HEK293 (cell line): Measurements from ENCODE around the gene GATA2.

ENCODE experiments used
- CTCF ChIA-PET: fragments of 350-600 bp; formaldehyde crosslinking; extraction: SDS; loops from one replicate; lab custom pipeline; 2021; ENCODE audit warnings: antibody characterized with exemption; lab: Yijun Ruan, JAX
- POLR2A ChIA-PET: fragments of 300-600 bp; formaldehyde crosslinking; extraction: SDS; loops from one replicate; lab custom pipeline; 2020; ENCODE audit warnings: antibody characterized with exemption, inconsistent platforms; lab: Yijun Ruan, JAX
- H3K27ac ChIP-seq: fragments of 200-500 bp; sonication (Bioruptor generic); 2 replicates; pipeline ENCODE4 v1.5.1; 2014; ENCODE audit warnings: low read depth, low read length, control low read depth, inconsistent platforms; ENCODE audit errors: extremely low read depth
- H3K36me3 ChIP-seq, 2 experiments: fragments of 200-500 bp in 1 of 2; sonication (Bioruptor generic) in 1 of 2; 1 replicate in 1 of 2; 2 replicates in 1 of 2; pipeline ENCODE4 v1.5.1; 2014 to 2017; ENCODE audit warnings: inconsistent platforms in 2 of 2, low read length in 2 of 2; ENCODE audit not compliant: control insufficient read depth in 2 of 2, insufficient read depth in 1 of 2
- H3K4me1 ChIP-seq: fragments of 200-500 bp; sonication (Bioruptor generic); 2 replicates; pipeline ENCODE4 v1.5.1; 2014; ENCODE audit warnings: mild to moderate bottlenecking, low read length, inconsistent platforms; ENCODE audit not compliant: control insufficient read depth, insufficient read depth
- H3K4me3 ChIP-seq: 2 replicates; pipeline ENCODE4 v1.5.1; 2011; ENCODE audit warnings: low read depth, mild to moderate bottlenecking, control low read depth, low read length, moderate library complexity
- H3K9me3 ChIP-seq: fragments of 200-500 bp; sonication (Bioruptor generic); 2 replicates; pipeline ENCODE4 v1.5.1; 2014; ENCODE audit warnings: low read depth, low read length, inconsistent platforms; ENCODE audit not compliant: control insufficient read depth, insufficient read depth
- BCL11B ChIP-seq: fragments of 450-650 bp; formaldehyde crosslinking; IDR thresholded peaks from 2 replicates; pipeline ENCODE4 v1.5.1; 2016; ENCODE audit warnings: low read depth, missing biosample characterization, missing genetic modification characterization
- HOXA7 ChIP-seq: sonication (generic); formaldehyde crosslinking; IDR thresholded peaks from 2 replicates; pipeline ENCODE4 v1.8.1; 2022; ENCODE audit warnings: missing genetic modification reagents, borderline replicate concordance
- HOXC10 ChIP-seq: sonication (generic); formaldehyde crosslinking; IDR thresholded peaks from 2 replicates; pipeline ENCODE4 v1.8.1; 2023; ENCODE audit warnings: mild to moderate bottlenecking, missing genetic modification reagents
- KLF16 ChIP-seq: fragments of 450-650 bp; formaldehyde crosslinking; IDR thresholded peaks from 2 replicates; pipeline ENCODE4 v1.5.1; 2017; ENCODE audit warnings: missing biosample characterization, missing genetic modification characterization
- PATZ1 ChIP-seq: fragments of 450-650 bp; formaldehyde crosslinking; IDR thresholded peaks from 2 replicates; pipeline ENCODE4 v1.5.1; 2016; ENCODE audit warnings: missing biosample characterization, missing genetic modification characterization
- PRDM1 ChIP-seq: fragments of 450-650 bp; formaldehyde crosslinking; IDR thresholded peaks from 2 replicates; pipeline ENCODE4; 2016; ENCODE audit warnings: missing biosample characterization, missing genetic modification characterization
- WT1 ChIP-seq: fragments of 450-650 bp; formaldehyde crosslinking; IDR thresholded peaks from 2 replicates; pipeline ENCODE4 v1.5.1; 2016; ENCODE audit warnings: missing biosample characterization, missing genetic modification characterization
- ZBTB48 ChIP-seq: fragments of 450-650 bp; formaldehyde crosslinking; IDR thresholded peaks from 2 replicates; pipeline ENCODE4 v1.5.1; 2016; ENCODE audit warnings: missing biosample characterization, missing genetic modification characterization
- ZBTB6 ChIP-seq: fragments of 450-650 bp; formaldehyde crosslinking; IDR thresholded peaks from 2 replicates; pipeline ENCODE4 v1.5.1; 2017; ENCODE audit warnings: missing biosample characterization, missing genetic modification characterization
- ZFP41 ChIP-seq: fragments of 450-650 bp; formaldehyde crosslinking; IDR thresholded peaks from 2 replicates; pipeline ENCODE4 v1.5.1; 2016; ENCODE audit warnings: missing biosample characterization, missing genetic modification characterization, borderline replicate concordance
- ZNF184 ChIP-seq: fragments of 450-650 bp; IDR thresholded peaks from 2 replicates; pipeline ENCODE4 v1.5.1; 2018; ENCODE audit warnings: missing biosample characterization, mild to moderate bottlenecking, missing genetic modification characterization
- ZNF2 ChIP-seq: fragments of 450-650 bp; formaldehyde crosslinking; IDR thresholded peaks from 2 replicates; pipeline ENCODE4 v1.5.1; 2016; ENCODE audit warnings: missing biosample characterization, missing genetic modification characterization
- ZNF266 ChIP-seq: fragments of 450-650 bp; formaldehyde crosslinking; IDR thresholded peaks from 2 replicates; pipeline ENCODE4 v1.5.1; 2016; ENCODE audit warnings: missing biosample characterization, missing genetic modification characterization, low read depth
- ZNF341 ChIP-seq: fragments of 450-650 bp; formaldehyde crosslinking; IDR thresholded peaks from 2 replicates; pipeline ENCODE4; 2016; ENCODE audit warnings: low read depth, missing biosample characterization, missing genetic modification characterization
- ZNF354C ChIP-seq: fragments of 450-650 bp; formaldehyde crosslinking; IDR thresholded peaks from 2 replicates; pipeline ENCODE4 v1.5.1; 2016; ENCODE audit warnings: missing biosample characterization, missing genetic modification characterization, low read depth, borderline replicate concordance
- ZNF426 ChIP-seq: fragments of 450-650 bp; formaldehyde crosslinking; IDR thresholded peaks from 2 replicates; pipeline ENCODE4 v1.5.1; 2017; ENCODE audit warnings: missing biosample characterization, missing genetic modification characterization, mild to moderate bottlenecking, inconsistent platforms, moderate library complexity
- ZNF433 ChIP-seq: fragments of 450-650 bp; formaldehyde crosslinking; IDR thresholded peaks from 2 replicates; pipeline ENCODE4 v1.5.1; 2016; ENCODE audit warnings: missing biosample characterization, missing genetic modification characterization, low read depth
- ZNF449 ChIP-seq: fragments of 450-650 bp; formaldehyde crosslinking; IDR thresholded peaks from 2 replicates; pipeline ENCODE4 v1.5.1; 2017; ENCODE audit warnings: missing biosample characterization, mild to moderate bottlenecking, missing genetic modification characterization, moderate library complexity
- ZNF626 ChIP-seq: fragments of 450-650 bp; sonication (Bioruptor Pico); formaldehyde crosslinking; IDR thresholded peaks from 2 replicates; pipeline ENCODE4 v1.5.1; 2018; ENCODE audit warnings: missing biosample characterization, missing genetic modification characterization, inconsistent platforms
- ZNF776 ChIP-seq: fragments of 450-650 bp; formaldehyde crosslinking; IDR thresholded peaks from 2 replicates; pipeline ENCODE4 v1.5.0; 2017; ENCODE audit warnings: missing biosample characterization, missing genetic modification characterization, borderline replicate concordance
- ZSCAN18 ChIP-seq: fragments of 450-650 bp; formaldehyde crosslinking; IDR thresholded peaks from 2 replicates; pipeline ENCODE4 v1.5.1; 2016; ENCODE audit warnings: missing biosample characterization, missing genetic modification characterization

Gene GATA2

GRCh38 chr3:128453501-128454309, 39.3 kb downstream of the GATA2 start:
- Histone ChIP-seq H3K9me3 (no peaks in the 10 kb centered on the region), H3K4me1 (no peaks in the 10 kb centered on the region), H3K4me3 (no peak overlapping the region), H3K27ac (no peak overlapping the region), H3K36me3 (no peaks in the 10 kb centered on the region)
- POLR2A ChIA-PET, result no interaction called here
- TF ChIP-seq ZSCAN18 (tag by site-specific recombination) (no peak), HOXA7 (no peak), PATZ1 (tag by site-specific recombination) (no peak), ZBTB6 (tag by site-specific recombination) (no peak), BCL11B (tag by site-specific recombination) (no peak), ZNF449 (tag by site-specific recombination) (no peak), ZBTB48 (tag by site-specific recombination) (no peak), ZNF184 (tag by site-specific recombination) (no peak), ZNF2 (no peak), PRDM1 (tag by site-specific recombination) (no peak), HOXC10 (no peak), ZNF266 (tag by site-specific recombination) (no peak), WT1 (tag by site-specific recombination) (no peak), ZNF354C (no peak), ZNF433 (tag by site-specific recombination) (no peak), ZNF426 (tag by site-specific recombination) (no peak), ZNF341 (tag by site-specific recombination) (no peak)
- CTCF ChIA-PET, result interaction anchor here (1.1 kb wide), 1 partner anchor 16 kb away, joined by 4 read pairs; no protein-coding TSS in a partner anchor

- ChIA-PET CTCF (interaction anchor here (0.6 to 1.1 kb wide), 2 partner anchors 15 to 96 kb away, joined by 4 to 5 read pairs; no protein-coding TSS in a partner anchor), POLR2A (no interaction called here)
- H3K4me3 ChIP-seq, result no peak overlapping the region
- no peaks in the 10 kb centered on the region for H3K36me3 ChIP-seq
- no peaks in the 10 kb centered on the region for H3K4me1 ChIP-seq
- TF ChIP-seq KLF16 (tag by site-specific recombination) (no peak), ZFP41 (tag by site-specific recombination) (no peak), WT1 (tag by site-specific recombination) (no peak), ZNF776 (tag by site-specific recombination) (no peak), ZNF626 (tag by site-specific recombination) (no peak)
- TF ChIP-seq, all 188 proteins: peak for 0
- H3K27ac ChIP-seq, result no peak overlapping the region
- H3K9me3 ChIP-seq, result no peaks in the 10 kb centered on the region
Observed at GRCh38 chr3:128452678-128453275, 40.2 kb downstream of the GATA2 start.
